Suprapubic skin (tissue), 4 donors: ENCODE results near the gene GFOD1.

Experiments used
- POLR2A ChIP-seq, 2 donors: fragments of 450-650 bp; IDR thresholded peaks; one replicate each; pipeline ENCODE4 v1.6.1; 2017; ENCODE audit warnings: antibody characterized with exemption in 2 of 2, mild to moderate bottlenecking in 2 of 2, moderate library complexity in 2 of 2
- POLR2AphosphoS5 ChIP-seq, 3 donors: sonication (generic); formaldehyde crosslinking; IDR thresholded peaks; one replicate each; pipeline ENCODE4 v1.6.1; 2017; ENCODE audit warnings: antibody characterized with exemption in 3 of 3
- TF ChIP-seq, protein P1 (sequence below), 2 donors: fragments of 200-600 bp in 1 of 2; fragments of 450-650 bp in 1 of 2; sonication (generic) in 1 of 2; IDR thresholded peaks; one replicate each; pipeline ENCODE4 v1.5.1; 2016 to 2019; ENCODE audit warnings: antibody characterized with exemption in 2 of 2, mild to moderate bottlenecking in 1 of 2, moderate library complexity in 1 of 2

- TF ChIP-seq, protein P1, sequence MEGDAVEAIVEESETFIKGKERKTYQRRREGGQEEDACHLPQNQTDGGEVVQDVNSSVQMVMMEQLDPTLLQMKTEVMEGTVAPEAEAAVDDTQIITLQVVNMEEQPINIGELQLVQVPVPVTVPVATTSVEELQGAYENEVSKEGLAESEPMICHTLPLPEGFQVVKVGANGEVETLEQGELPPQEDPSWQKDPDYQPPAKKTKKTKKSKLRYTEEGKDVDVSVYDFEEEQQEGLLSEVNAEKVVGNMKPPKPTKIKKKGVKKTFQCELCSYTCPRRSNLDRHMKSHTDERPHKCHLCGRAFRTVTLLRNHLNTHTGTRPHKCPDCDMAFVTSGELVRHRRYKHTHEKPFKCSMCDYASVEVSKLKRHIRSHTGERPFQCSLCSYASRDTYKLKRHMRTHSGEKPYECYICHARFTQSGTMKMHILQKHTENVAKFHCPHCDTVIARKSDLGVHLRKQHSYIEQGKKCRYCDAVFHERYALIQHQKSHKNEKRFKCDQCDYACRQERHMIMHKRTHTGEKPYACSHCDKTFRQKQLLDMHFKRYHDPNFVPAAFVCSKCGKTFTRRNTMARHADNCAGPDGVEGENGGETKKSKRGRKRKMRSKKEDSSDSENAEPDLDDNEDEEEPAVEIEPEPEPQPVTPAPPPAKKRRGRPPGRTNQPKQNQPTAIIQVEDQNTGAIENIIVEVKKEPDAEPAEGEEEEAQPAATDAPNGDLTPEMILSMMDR (IDR thresholded peaks at IDR 0.05): no peak
- TF ChIP-seq POLR2AphosphoS5 (IDR thresholded peaks at IDR 0.05): no peak
- TF ChIP-seq POLR2A (IDR thresholded peaks at IDR 0.05): no peak
Measured at GRCh38 chr6:13417431-13417830, 70.0 kb downstream of the GFOD1 start.
